Right ventricle myocardium superior (tissue), 1 donor: Measurements from ENCODE around the gene TM9SF1. TPM values are rescaled to one million over a fixed set of nuclear protein-coding genes. Genes with fewer than 3 reads are reported as not detected.

ENCODE experiments used
- ATAC-seq: fragments of 200-7000 bp; cut with Tn5 transposase; one replicate; pipeline ENCODE4 v1.9.1; 2020; ENCODE audit warnings: mild to moderate bottlenecking; ENCODE audit not compliant: poor library complexity
- DNase-seq: peaks from one replicate; pipeline ENCODE4 v3.0.0-alpha.2; 2020
- intact Hi-C: fragments of 100-400 bp; cut with DNase I; formaldehyde crosslinking; loops from one replicate; pipeline ENCODE4 v1.11.2; 2022
- total RNA-seq: library from RNA; stranded (reverse); fragmentation: NEBNext Ultra II Directional; extraction: Animal tissue kit (Norgen Biotek cat#: 25700); gene quantifications from one replicate; pipeline ENCODE4 v1.2.1, GENCODE V29; 2021
- donor health status: DM: no; HTN: yes; CAD: no; lungs with severe emphysema.

Gene TM9SF1
- total RNA-seq, 1 donor from 2014 or later, result 19.2 TPM

- no peak for ATAC-seq
- intact Hi-C loops, result no loop called here
- no peak for DNase-seq
These were observed 10.9 kb downstream of the TM9SF1 start for GRCh38 chr14:24184104-24184970.

- DNase-seq, result no peak
- ATAC-seq, result no peak
- intact Hi-C loops, result no loop called here
These were observed 12.2 kb downstream of the TM9SF1 start for GRCh38 chr14:24183014-24183481.

- intact Hi-C loops, result no loop called here
- no peak for DNase-seq
- ATAC-seq, result no peak
These were observed 12.9 kb downstream of the TM9SF1 start for GRCh38 chr14:24182110-24182882.

- ATAC-seq, result no peak
- intact Hi-C loops, result no loop called here
- no peak for DNase-seq
These were observed 13.7 kb downstream of the TM9SF1 start for GRCh38 chr14:24181371-24182077.

- ATAC-seq (peak; percentile 50), DNase-seq (peak; percentile 25)
- intact Hi-C loops, result no loop called here
These were observed 15.1 kb downstream of the TM9SF1 start for GRCh38 chr14:24179961-24180796.

- intact Hi-C loops, result no loop called here
- ATAC-seq (peak; percentile 4), DNase-seq (peak; percentile 23)
These were observed 15.8 kb downstream of the TM9SF1 start for GRCh38 chr14:24179294-24179960.

GRCh38 chr14:24178399-24179178 is 16.7 kb downstream of the TM9SF1 start:
- intact Hi-C loops, result no loop called here
- ATAC-seq (no peak), DNase-seq (peak; percentile 24)

GRCh38 chr14:24177891-24178290 is 17.4 kb downstream of the TM9SF1 start:
- intact Hi-C loops, result no loop called here
- DNase-seq, result peak; percentile 34
- no peak for ATAC-seq

GRCh38 chr14:24177041-24177825 is 18.0 kb downstream of the TM9SF1 start:
- ATAC-seq (no peak), DNase-seq (peak; percentile 39)
- intact Hi-C loops, result no loop called here

GRCh38 chr14:24176599-24176998 is 18.6 kb downstream of the TM9SF1 start:
- intact Hi-C loops, result no loop called here
- peak; percentile 14 for DNase-seq
- ATAC-seq, result no peak

GRCh38 chr14:24172871-24173281 is 22.4 kb downstream of the TM9SF1 start:
- intact Hi-C loops, result no loop called here
- DNase-seq (peak; percentile 32), ATAC-seq (no peak)

- intact Hi-C loops, result no loop called here
- ATAC-seq (no peak), DNase-seq (peak; percentile 35)
These were observed 22.9 kb downstream of the TM9SF1 start for GRCh38 chr14:24172261-24172860.

- ATAC-seq (peak; percentile 65), DNase-seq (peak; percentile 79)
- intact Hi-C loops, result no loop called here
These were observed 23.6 kb downstream of the TM9SF1 start, which contains the start of gene REC8 for GRCh38 chr14:24171422-24172260. TSS of gene REC8 (plus strand) at chr14:24172080. CDS start at chr14:24172553, 473 bp downstream.

- intact Hi-C loops, result no loop called here
- DNase-seq (no peak), ATAC-seq (no peak)
These were observed 27.6 kb downstream of the TM9SF1 start for GRCh38 chr14:24167469-24168114.
